Kidney (tissue), 14 donors: ENCODE data around the gene MEI4. TPM values are rescaled to one million over a fixed set of nuclear protein-coding genes. Genes with fewer than 3 reads are reported as not detected.
A peak's percentile ranks its signal among the peaks of the same experiment; 100 is the strongest.
"Not testable (repeated sequence)": the region's sequence is repeated elsewhere in the genome, so short reads cannot be mapped to it uniquely, and the experiment has no call there.

ENCODE experiments used
- DNase-seq, 5 donors: peaks; one replicate each; pipeline ENCODE4 v3.0.0-alpha.2; 2013 to 2020
- FAIRE-seq: peaks from 2 replicates; lab custom pipeline; 2012; peaks lifted over from hg19 to GRCh38; lab: Jason Lieb, UNC
- H3K27ac ChIP-seq, 2 donors: one replicate each; pipeline ENCODE4 v1.7.0; 2013; ENCODE audit warnings: low read depth in 2 of 2, low read length in 2 of 2, inconsistent platforms in 1 of 2
- H3K27me3 ChIP-seq: one replicate; pipeline ENCODE4 v1.7.1; 2013; ENCODE audit warnings: low read length, inconsistent platforms; ENCODE audit not compliant: control insufficient read depth, insufficient read depth
- H3K36me3 ChIP-seq, 3 donors: one replicate each; pipeline versions ENCODE4 v1.7.0 to v1.7.1; 2013; ENCODE audit warnings: low read length in 3 of 3, control low read depth in 1 of 3, inconsistent platforms in 1 of 3; ENCODE audit not compliant: insufficient read depth in 3 of 3, control insufficient read depth in 2 of 3
- H3K4me1 ChIP-seq, 3 donors: one replicate each; pipeline versions ENCODE4 v1.7.0 to v1.7.1; 2013; ENCODE audit warnings: low read length in 3 of 3, inconsistent platforms in 1 of 3, low read depth in 1 of 3; ENCODE audit not compliant: control insufficient read depth in 2 of 3, insufficient read depth in 2 of 3
- H3K4me3 ChIP-seq, 3 donors: one replicate each; pipeline versions ENCODE4 v1.7.0 to v1.8.1; 2013; ENCODE audit warnings: low read length in 3 of 3, control low read depth in 1 of 3, inconsistent platforms in 1 of 3
- H3K9ac ChIP-seq, 3 donors: one replicate each; pipeline versions ENCODE4 v1.7.0 to v1.7.1; 2013; ENCODE audit warnings: low read length in 3 of 3, control low read depth in 1 of 3, inconsistent platforms in 1 of 3
- H3K9me3 ChIP-seq, 3 donors: one replicate each; pipeline versions ENCODE4 v1.7.0 to v1.7.1; 2013; ENCODE audit warnings: low read length in 3 of 3, control low read depth in 1 of 3, inconsistent platforms in 1 of 3; ENCODE audit not compliant: control insufficient read depth in 2 of 3, insufficient read depth in 1 of 3
- CTCF ChIP-seq: IDR thresholded peaks from 3 replicates; pipeline ENCODE4 v1.5.1; 2012; ENCODE audit warnings: mild to moderate bottlenecking, moderate library complexity, borderline replicate concordance; ENCODE audit not compliant: insufficient read depth; ENCODE audit errors: extremely low read depth
- intact Hi-C: fragments of 100-400 bp; cut with DNase I; formaldehyde crosslinking; loops from one replicate; pipeline ENCODE4 v1.11.1; 2022
- polyA plus RNA-seq: library from polyadenylated mRNA; stranded (reverse); fragments of 350-450 nt; fragmentation: Illumina TruSeq; extraction: RNeasy Lipid Tissue Mini Kit (QIAGEN cat#74804); gene quantifications from one replicate; pipeline ENCODE4 v1.2.3, GENCODE V29; 2014; ENCODE audit warnings: low read depth, low replicate concordance; ENCODE audit not compliant: insufficient read depth
- total RNA-seq: library from RNA; stranded (reverse); fragmentation: NEBNext Ultra II Directional; extraction: Animal tissue kit (Norgen Biotek cat#: 25700); gene quantifications from one replicate; pipeline ENCODE4 v1.2.1, GENCODE V29; 2021
- donor health status: control.
- donor health status: control.
- donor health status: control.
- donor health status: control.
- donor health status: control.
- donor health status: DM: yes; HTN: yes; CAD: no.
- donor health status: Normal renal cell carcinoma (clear cell type).

The MEI4 gene
- total and polyA plus RNA-seq, 2 donors from 2014 or later, result 1.2 to 2.3 TPM

- Histone ChIP-seq H3K27ac (no peak overlapping the region), H3K27me3 (no peaks in the 10 kb centered on the region), H3K9me3 (peaks cover 0 to 11% (median 0%) of the 10 kb centered on the region in 3 donors), H3K9ac (no peak overlapping the region), H3K36me3 (no peaks in the 10 kb centered on the region), H3K4me1 (no peaks in the 10 kb centered on the region), H3K4me3 (no peak overlapping the region)
- FAIRE-seq (no peak), DNase-seq (no peak)
- intact Hi-C loops, result no loop called here
- no peak for TF ChIP-seq CTCF
Observed at GRCh38 chr6:77707603-77708002, 54.8 kb downstream of the MEI4 start.

- DNase-seq, result no peak
- Histone ChIP-seq H3K9ac (no peak overlapping the region), H3K36me3 (no peaks in the 10 kb centered on the region), H3K9me3 (no peaks in the 10 kb centered on the region), H3K4me3 (no peak overlapping the region), H3K27me3 (no peaks in the 10 kb centered on the region), H3K4me1 (no peaks in the 10 kb centered on the region), H3K27ac (no peak overlapping the region)
- FAIRE-seq, result peak; percentile 8
- no peak for TF ChIP-seq CTCF
- intact Hi-C loops, result no loop called here
Observed at GRCh38 chr6:77715588-77715987, 62.7 kb downstream of the MEI4 start.

GRCh38 chr6:77716311-77716710 is 63.5 kb downstream of the MEI4 start:
- intact Hi-C loops, result no loop called here
- TF ChIP-seq CTCF, result no peak
- FAIRE-seq, result no peak

GRCh38 chr6:77736010-77736409 is 83.2 kb downstream of the MEI4 start:
- H3K27ac ChIP-seq, FAIRE-seq, H3K4me1 ChIP-seq, H3K4me3 ChIP-seq, DNase-seq, H3K9ac ChIP-seq, H3K27me3 ChIP-seq, intact Hi-C loops, H3K9me3 ChIP-seq, H3K36me3 ChIP-seq: not testable (repeated sequence)

More at GRCh38 chr6:77716311-77716710, 63.5 kb downstream of the MEI4 start:
- no peak overlapping the region for H3K4me3 ChIP-seq
- no peaks in the 10 kb centered on the region for H3K36me3 ChIP-seq
- H3K9ac ChIP-seq, result no peak overlapping the region
- no peaks in the 10 kb centered on the region for H3K27me3 ChIP-seq
- H3K9me3 ChIP-seq, result no peaks in the 10 kb centered on the region
- no peak for DNase-seq
- no peaks in the 10 kb centered on the region for H3K4me1 ChIP-seq
- no peak overlapping the region for H3K27ac ChIP-seq
